ENCODE measurements around the gene FBXL19. TPM values are rescaled to one million over a fixed set of nuclear protein-coding genes. Genes with fewer than 3 reads are reported as not detected.

FBXL19 gene
- total and polyA plus RNA-seq, 9 of the 15 experiments (the other 6 are each of a cell fraction or from before 2014, with no cell fraction given) = 0.13 to 48.0 (median 13.5) TPM; not detected in 1

- H2AFZ ChIP-seq (ENCODE audit: low read depth, low read length) = no peak overlapping the region
- H3K27ac ChIP-seq (ENCODE audit: extremely low read depth, low read depth, low read length) = no peak overlapping the region
- no peak overlapping the region for H3K4me2 ChIP-seq (ENCODE audit: insufficient read depth, low read length)
- peaks cover 2% of the 10 kb centered on the region for H3K9me1 ChIP-seq (ENCODE audit: control insufficient read depth, insufficient read depth, low read length)
- CTCF ChIA-PET (ENCODE audit: low intra/inter-chr PET ratio) = interaction anchor here (0.6 kb wide), 1 partner anchor 390 kb away, joined by 3 read pairs; no protein-coding TSS in a partner anchor
- peak overlapping the region in 1 of 2 experiments; percentile 66; a peak in 1 of 4 replicates for H3K9ac ChIP-seq (ENCODE audit: insufficient read depth in 1 of 2, low read depth in 2 of 2, low read length in 2 of 2)
- no peak overlapping the region for H3K4me3 ChIP-seq
- POLR2A ChIA-PET = interaction anchor here (0.7 to 5.7 kb wide), 10 partner anchors 8 to 346 kb away, joined by 3 to 32 read pairs (median 4); partner anchors contain the start of genes FUS, ZNF646 and ZNF668
- BruUV-seq (replicated peaks) = no TSS peak
- H3K79me2 ChIP-seq (ENCODE audit: control insufficient read depth, insufficient read depth, low read length) = peaks cover 15% of the 10 kb centered on the region
- H3K9me3 ChIP-seq (replicated peaks; ENCODE audit: control insufficient read depth, insufficient read depth, low read depth, low read length) = no peaks in the 10 kb centered on the region
- TF ChIP-seq, protein P1, sequence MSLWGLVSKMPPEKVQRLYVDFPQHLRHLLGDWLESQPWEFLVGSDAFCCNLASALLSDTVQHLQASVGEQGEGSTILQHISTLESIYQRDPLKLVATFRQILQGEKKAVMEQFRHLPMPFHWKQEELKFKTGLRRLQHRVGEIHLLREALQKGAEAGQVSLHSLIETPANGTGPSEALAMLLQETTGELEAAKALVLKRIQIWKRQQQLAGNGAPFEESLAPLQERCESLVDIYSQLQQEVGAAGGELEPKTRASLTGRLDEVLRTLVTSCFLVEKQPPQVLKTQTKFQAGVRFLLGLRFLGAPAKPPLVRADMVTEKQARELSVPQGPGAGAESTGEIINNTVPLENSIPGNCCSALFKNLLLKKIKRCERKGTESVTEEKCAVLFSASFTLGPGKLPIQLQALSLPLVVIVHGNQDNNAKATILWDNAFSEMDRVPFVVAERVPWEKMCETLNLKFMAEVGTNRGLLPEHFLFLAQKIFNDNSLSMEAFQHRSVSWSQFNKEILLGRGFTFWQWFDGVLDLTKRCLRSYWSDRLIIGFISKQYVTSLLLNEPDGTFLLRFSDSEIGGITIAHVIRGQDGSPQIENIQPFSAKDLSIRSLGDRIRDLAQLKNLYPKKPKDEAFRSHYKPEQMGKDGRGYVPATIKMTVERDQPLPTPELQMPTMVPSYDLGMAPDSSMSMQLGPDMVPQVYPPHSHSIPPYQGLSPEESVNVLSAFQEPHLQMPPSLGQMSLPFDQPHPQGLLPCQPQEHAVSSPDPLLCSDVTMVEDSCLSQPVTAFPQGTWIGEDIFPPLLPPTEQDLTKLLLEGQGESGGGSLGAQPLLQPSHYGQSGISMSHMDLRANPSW (CRISPR knock-in tag; IDR thresholded peaks at IDR 0.05) = 0 out of 2 replicates have a peak, but pooled peaks have one; percentile 23
- peak; percentile 46 for TF ChIP-seq POLR2G (IDR thresholded peaks at IDR 0.05; ENCODE audit: low read depth, low read length)
- TF ChIP-seq, protein P2, sequence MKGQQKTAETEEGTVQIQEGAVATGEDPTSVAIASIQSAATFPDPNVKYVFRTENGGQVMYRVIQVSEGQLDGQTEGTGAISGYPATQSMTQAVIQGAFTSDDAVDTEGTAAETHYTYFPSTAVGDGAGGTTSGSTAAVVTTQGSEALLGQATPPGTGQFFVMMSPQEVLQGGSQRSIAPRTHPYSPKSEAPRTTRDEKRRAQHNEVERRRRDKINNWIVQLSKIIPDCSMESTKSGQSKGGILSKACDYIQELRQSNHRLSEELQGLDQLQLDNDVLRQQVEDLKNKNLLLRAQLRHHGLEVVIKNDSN (CRISPR knock-in tag; IDR thresholded peaks at IDR 0.05) = 0 out of 2 replicates have a peak, but pooled peaks have one; percentile 12
- TF ChIP-seq ZNF707 (CRISPR knock-in tag; conservative IDR thresholded peaks at IDR 0.05) = no peak
- no peak for TF ChIP-seq NFE2L1 (tag; IDR thresholded peaks at IDR 0.05; ENCODE audit: borderline replicate concordance, low read depth)
- no peak for TF ChIP-seq JUN (IDR thresholded peaks at IDR 0.05; ENCODE audit: borderline replicate concordance, low read depth, low read length)
- 0 out of 2 replicates have a peak, but pooled peaks have one; percentile 21 for TF ChIP-seq JUN (CRISPR knock-in tag; IDR thresholded peaks at IDR 0.05; ENCODE audit: borderline replicate concordance)
- TF ChIP-seq ZBTB33 (CRISPR knock-in tag; IDR thresholded peaks at IDR 0.05) = peak; percentile 9; the same call in 1 of the 2 replicates
- H3K36me3 ChIP-seq (ENCODE audit: control insufficient read depth, insufficient read depth, low read length) = peaks cover 77% of the 10 kb centered on the region; the same call in 2 of the 3 replicates
- intact Hi-C loops (cut with micrococcal nuclease) (loop anchor here (10.0 kb wide), 2 partner anchors 161 to 311 kb away; no protein-coding TSS in a partner anchor), in situ Hi-C loops (cut with MboI) (loop anchor here (10.0 to 25.0 kb wide), 2 partner anchors 311 to 454 kb away; partner anchors contain the start of genes COX6A2 and ZNF843)
- WGBS (ENCODE audit: insufficient coverage, low coverage, missing lambda C conversion rate) = 83% methylated on average over 20 of the region's 25 CpGs
- no peaks in the 10 kb centered on the region; the same call in none of the 2 replicates for H4K20me1 ChIP-seq (replicated peaks; ENCODE audit: control insufficient read depth, insufficient read depth, low read length)
- H3K27me3 ChIP-seq (ENCODE audit: control insufficient read depth in 2 of 2, insufficient read depth in 2 of 2, low read length in 2 of 2) = no peaks in the 10 kb centered on the region
- no peak for DNase-seq (ENCODE audit: extremely low read depth in 1 of 4, low spot score in 3 of 4)
- FAIRE-seq = no peak
- H3K4me1 ChIP-seq (replicated peaks in 1 of 2; ENCODE audit: control insufficient read depth in 2 of 2, insufficient read depth in 2 of 2, low read length in 2 of 2) = peaks cover 7 to 63% of the 10 kb centered on the region in 2 experiments; a peak in 4 of 5 replicates
- ATAC-seq = no peak
Observed at GRCh38 chr16:30983289-30983889, 60.0 kb downstream of the FBXL19 start.

Measured in K562 (cell line).